OCI-M2 (cell line): ENCODE measurements around the gene CHST7.

Experiments
- DNase-seq: peaks from one replicate; lab custom pipeline; 2025; ENCODE audit not compliant: unreplicated experiment; lab: John Stamatoyannopoulos, UW

Gene CHST7

GRCh38 chrX:46645614-46646013 lies 72.0 kb downstream of the CHST7 start:
- no peak for DNase-seq

- DNase-seq = no peak
These were observed 73.7 kb downstream of the CHST7 start for GRCh38 chrX:46647251-46647650.
